K562 (cell line): Measurements from ENCODE around the gene FNDC4. TPM values are rescaled to one million over a fixed set of nuclear protein-coding genes. Genes with fewer than 3 reads are reported as not detected.

Experiments
- EHMT2 ChIP-seq: fragments of 450-650 bp; IDR thresholded peaks from 2 replicates; pipeline ENCODE4 v1.6.1; 2018; ENCODE audit warnings: antibody characterized with exemption
- PCBP1 ChIP-seq: fragments of 200-400 bp; formaldehyde crosslinking; IDR thresholded peaks from 2 replicates; pipeline ENCODE4 v1.6.1; 2018; ENCODE audit warnings: mild to moderate bottlenecking, low read depth, low read length; ENCODE audit not compliant: poor library complexity, severe bottlenecking
- RBBP5 ChIP-seq: fragments of 200-600 bp; sonication (generic); IDR thresholded peaks from 2 replicates; pipeline ENCODE4 v1.6.1; 2012; ENCODE audit warnings: borderline replicate concordance, mild to moderate bottlenecking, low read length, control low read depth, inconsistent platforms; ENCODE audit not compliant: insufficient read depth, poor library complexity, severe bottlenecking
- RBFOX2 ChIP-seq: fragments of 200-400 bp; formaldehyde crosslinking; IDR thresholded peaks from 2 replicates; pipeline ENCODE4 v1.6.1; 2017; ENCODE audit warnings: low read depth, mild to moderate bottlenecking, low read length, moderate library complexity
- SNRNP70 ChIP-seq: fragments of 200-400 bp; formaldehyde crosslinking; optimal IDR thresholded peaks from 2 replicates; pipeline ENCODE3; 2017; ENCODE audit warnings: low read depth, low read length
- WHSC1 ChIP-seq: IDR thresholded peaks from one replicate; pipeline ENCODE4 v1.6.1; 2012; ENCODE audit warnings: low read length, control low read depth, inconsistent platforms
- YY1 ChIP-seq, 3 experiments: IDR thresholded peaks; 2 replicates each; pipeline ENCODE4 v1.6.1; 2011; ENCODE audit warnings: low read length in 2 of 3, mild to moderate bottlenecking in 2 of 3, moderate library complexity in 2 of 3, borderline replicate concordance in 1 of 3, control low read depth in 1 of 3, low read depth in 1 of 3; ENCODE audit not compliant: insufficient read depth in 3 of 3, insufficient replicate concordance in 2 of 3, control insufficient read depth in 1 of 3, insufficient read length in 1 of 3; ENCODE audit errors: extremely low read depth in 1 of 3
- polyA plus RNA-seq, 8 experiments: library from polyadenylated mRNA; depleted of rRNA in 4 of 8; stranded (reverse) in 5 of 8; unstranded in 3 of 8; fragments of >200 nt; fragmentation: Nextera tagmentation in 2 of 8; fragmentation: Illumina TruSeq in 1 of 8; extraction: Ambion mirVana in 2 of 8; extraction: Trizol in 1 of 8; gene quantifications; 2 replicates each; pipeline versions ENCODE4 v1.2.1 to v1.2.3, GENCODE V29; 2011 to 2014; ENCODE audit warnings: inconsistent platforms in 1 of 8, missing spikeins in 1 of 8
- total RNA-seq, 7 experiments: library from RNA; depleted of rRNA in 6 of 7; stranded (reverse); fragments of >200 nt in 6 of 7; fragmentation: Illumina TruSeq in 2 of 7; extraction: Trizol in 2 of 7; gene quantifications; 2 replicates each; pipeline versions ENCODE4 v1.2.1 to v1.2.3, GENCODE V29; 2011 to 2021; ENCODE audit warnings: low replicate concordance in 1 of 7
- TF ChIP-seq, protein P1 (sequence below), 2 experiments: fragments of 450-650 bp in 1 of 2; sonication (generic) in 1 of 2; formaldehyde crosslinking in 1 of 2; IDR thresholded peaks; 2 replicates each; pipeline versions ENCODE4 v1.7.1 to v1.9.0; 2016 to 2022; ENCODE audit warnings: inconsistent platforms in 1 of 2, mild to moderate bottlenecking in 1 of 2, missing genetic modification reagents in 1 of 2
- TF ChIP-seq, protein P2 (sequence below): fragments of 450-650 bp; IDR thresholded peaks from 2 replicates; pipeline ENCODE4 v1.6.1; 2017; ENCODE audit warnings: antibody characterized with exemption, mild to moderate bottlenecking
- TF ChIP-seq, protein P3 (sequence below), 2 experiments: IDR thresholded peaks; 2 replicates each; pipeline ENCODE4 v1.6.1; 2011; ENCODE audit warnings: borderline replicate concordance in 1 of 2, control low read depth in 1 of 2, low read depth in 1 of 2, low read length in 1 of 2, mild to moderate bottlenecking in 1 of 2, mixed read lengths in 1 of 2, moderate library complexity in 1 of 2; ENCODE audit not compliant: insufficient read depth in 1 of 2, insufficient read length in 1 of 2, poor library complexity in 1 of 2, severe bottlenecking in 1 of 2; ENCODE audit errors: extremely low read depth in 1 of 2

FNDC4 gene
- total and polyA plus RNA-seq, 9 of the 15 experiments (the other 6 are each of a cell fraction or from before 2014, with no cell fraction given) = 0.28 to 4.9 (median 2.3) TPM

DNA sequence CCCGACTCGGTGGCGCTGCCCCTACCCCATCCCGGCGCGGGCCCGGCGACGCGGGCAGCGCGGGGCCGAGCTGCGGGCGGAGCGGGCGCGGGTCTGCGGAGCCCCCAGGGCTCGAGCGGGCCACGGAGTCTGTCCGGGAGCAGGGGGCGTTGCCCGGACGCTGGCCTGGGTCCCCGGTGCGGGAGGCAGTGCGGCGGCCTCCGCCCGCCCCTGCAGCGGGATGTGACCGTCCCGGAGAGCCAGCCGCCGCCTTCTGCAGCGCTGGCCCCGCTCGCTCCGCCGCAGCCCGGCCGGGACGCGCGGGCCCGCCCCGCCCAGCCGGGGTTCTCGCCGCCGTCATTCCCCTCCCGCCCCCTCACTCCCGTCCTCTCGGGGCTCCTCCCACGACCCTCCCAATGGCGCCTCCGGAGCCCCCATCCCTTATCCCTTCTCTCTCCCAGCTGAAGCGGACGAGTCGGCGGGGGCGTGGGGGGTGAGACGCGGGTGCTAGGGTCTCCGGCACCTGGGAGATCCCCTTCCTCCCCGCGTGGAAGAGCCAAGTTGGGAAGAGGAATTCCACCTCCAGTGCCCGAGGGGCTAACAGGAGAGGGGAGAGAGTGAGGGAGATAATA lies at the start of gene FNDC4 (continued):
- TF ChIP-seq, protein P1, sequence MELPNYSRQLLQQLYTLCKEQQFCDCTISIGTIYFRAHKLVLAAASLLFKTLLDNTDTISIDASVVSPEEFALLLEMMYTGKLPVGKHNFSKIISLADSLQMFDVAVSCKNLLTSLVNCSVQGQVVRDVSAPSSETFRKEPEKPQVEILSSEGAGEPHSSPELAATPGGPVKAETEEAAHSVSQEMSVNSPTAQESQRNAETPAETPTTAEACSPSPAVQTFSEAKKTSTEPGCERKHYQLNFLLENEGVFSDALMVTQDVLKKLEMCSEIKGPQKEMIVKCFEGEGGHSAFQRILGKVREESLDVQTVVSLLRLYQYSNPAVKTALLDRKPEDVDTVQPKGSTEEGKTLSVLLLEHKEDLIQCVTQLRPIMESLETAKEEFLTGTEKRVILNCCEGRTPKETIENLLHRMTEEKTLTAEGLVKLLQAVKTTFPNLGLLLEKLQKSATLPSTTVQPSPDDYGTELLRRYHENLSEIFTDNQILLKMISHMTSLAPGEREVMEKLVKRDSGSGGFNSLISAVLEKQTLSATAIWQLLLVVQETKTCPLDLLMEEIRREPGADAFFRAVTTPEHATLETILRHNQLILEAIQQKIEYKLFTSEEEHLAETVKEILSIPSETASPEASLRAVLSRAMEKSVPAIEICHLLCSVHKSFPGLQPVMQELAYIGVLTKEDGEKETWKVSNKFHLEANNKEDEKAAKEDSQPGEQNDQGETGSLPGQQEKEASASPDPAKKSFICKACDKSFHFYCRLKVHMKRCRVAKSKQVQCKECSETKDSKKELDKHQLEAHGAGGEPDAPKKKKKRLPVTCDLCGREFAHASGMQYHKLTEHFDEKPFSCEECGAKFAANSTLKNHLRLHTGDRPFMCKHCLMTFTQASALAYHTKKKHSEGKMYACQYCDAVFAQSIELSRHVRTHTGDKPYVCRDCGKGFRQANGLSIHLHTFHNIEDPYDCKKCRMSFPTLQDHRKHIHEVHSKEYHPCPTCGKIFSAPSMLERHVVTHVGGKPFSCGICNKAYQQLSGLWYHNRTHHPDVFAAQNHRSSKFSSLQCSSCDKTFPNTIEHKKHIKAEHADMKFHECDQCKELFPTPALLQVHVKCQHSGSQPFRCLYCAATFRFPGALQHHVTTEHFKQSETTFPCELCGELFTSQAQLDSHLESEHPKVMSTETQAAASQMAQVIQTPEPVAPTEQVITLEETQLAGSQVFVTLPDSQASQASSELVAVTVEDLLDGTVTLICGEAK (IDR thresholded peaks at IDR 0.05) = peak; percentile 38; the same call in 1 of the 2 replicates
- TF ChIP-seq, protein P1 (CRISPR knock-in tag; IDR thresholded peaks at IDR 0.05) = no peak
- TF ChIP-seq, protein P2, sequence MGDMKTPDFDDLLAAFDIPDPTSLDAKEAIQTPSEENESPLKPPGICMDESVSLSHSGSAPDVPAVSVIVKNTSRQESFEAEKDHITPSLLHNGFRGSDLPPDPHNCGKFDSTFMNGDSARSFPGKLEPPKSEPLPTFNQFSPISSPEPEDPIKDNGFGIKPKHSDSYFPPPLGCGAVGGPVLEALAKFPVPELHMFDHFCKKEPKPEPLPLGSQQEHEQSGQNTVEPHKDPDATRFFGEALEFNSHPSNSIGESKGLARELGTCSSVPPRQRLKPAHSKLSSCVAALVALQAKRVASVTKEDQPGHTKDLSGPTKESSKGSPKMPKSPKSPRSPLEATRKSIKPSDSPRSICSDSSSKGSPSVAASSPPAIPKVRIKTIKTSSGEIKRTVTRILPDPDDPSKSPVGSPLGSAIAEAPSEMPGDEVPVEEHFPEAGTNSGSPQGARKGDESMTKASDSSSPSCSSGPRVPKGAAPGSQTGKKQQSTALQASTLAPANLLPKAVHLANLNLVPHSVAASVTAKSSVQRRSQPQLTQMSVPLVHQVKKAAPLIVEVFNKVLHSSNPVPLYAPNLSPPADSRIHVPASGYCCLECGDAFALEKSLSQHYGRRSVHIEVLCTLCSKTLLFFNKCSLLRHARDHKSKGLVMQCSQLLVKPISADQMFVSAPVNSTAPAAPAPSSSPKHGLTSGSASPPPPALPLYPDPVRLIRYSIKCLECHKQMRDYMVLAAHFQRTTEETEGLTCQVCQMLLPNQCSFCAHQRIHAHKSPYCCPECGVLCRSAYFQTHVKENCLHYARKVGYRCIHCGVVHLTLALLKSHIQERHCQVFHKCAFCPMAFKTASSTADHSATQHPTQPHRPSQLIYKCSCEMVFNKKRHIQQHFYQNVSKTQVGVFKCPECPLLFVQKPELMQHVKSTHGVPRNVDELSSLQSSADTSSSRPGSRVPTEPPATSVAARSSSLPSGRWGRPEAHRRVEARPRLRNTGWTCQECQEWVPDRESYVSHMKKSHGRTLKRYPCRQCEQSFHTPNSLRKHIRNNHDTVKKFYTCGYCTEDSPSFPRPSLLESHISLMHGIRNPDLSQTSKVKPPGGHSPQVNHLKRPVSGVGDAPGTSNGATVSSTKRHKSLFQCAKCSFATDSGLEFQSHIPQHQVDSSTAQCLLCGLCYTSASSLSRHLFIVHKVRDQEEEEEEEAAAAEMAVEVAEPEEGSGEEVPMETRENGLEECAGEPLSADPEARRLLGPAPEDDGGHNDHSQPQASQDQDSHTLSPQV = 0 out of 2 replicates have a peak, but pooled peaks have one; percentile 31
- TF ChIP-seq RBBP5 (peak; percentile 56), YY1 (IDR thresholded peaks at IDR 0.05; ENCODE audit: borderline replicate concordance in 1 of 3, control insufficient read depth in 1 of 3, extremely low read depth in 1 of 3, insufficient read depth in 3 of 3, insufficient read length in 1 of 3, insufficient replicate concordance in 2 of 3, low read depth in 1 of 3, low read length in 2 of 3) (peak in 1 of 3 experiments; percentile 34), PCBP1 (peak; percentile 11), WHSC1 (no peak), SNRNP70 (no peak), RBFOX2 (0 out of 2 replicates have a peak, but pooled peaks have one; percentile 54), EHMT2 (no peak)
- TF ChIP-seq, protein P3, sequence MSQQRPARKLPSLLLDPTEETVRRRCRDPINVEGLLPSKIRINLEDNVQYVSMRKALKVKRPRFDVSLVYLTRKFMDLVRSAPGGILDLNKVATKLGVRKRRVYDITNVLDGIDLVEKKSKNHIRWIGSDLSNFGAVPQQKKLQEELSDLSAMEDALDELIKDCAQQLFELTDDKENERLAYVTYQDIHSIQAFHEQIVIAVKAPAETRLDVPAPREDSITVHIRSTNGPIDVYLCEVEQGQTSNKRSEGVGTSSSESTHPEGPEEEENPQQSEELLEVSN (IDR thresholded peaks at IDR 0.05; ENCODE audit: borderline replicate concordance in 1 of 2, extremely low read depth in 1 of 2, insufficient read depth in 1 of 2, insufficient read length in 1 of 2, low read depth in 1 of 2, low read length in 1 of 2, poor library complexity in 1 of 2, severe bottlenecking in 1 of 2) = peak in 1 of 2 experiments; percentile 5
